MM.1S (cell line): ENCODE results near the gene CYP2J2.

Experiments used
- DNase-seq: peaks from one replicate; pipeline ENCODE4 v3.0.0-alpha.2; 2015
- H2AFZ ChIP-seq: fragments of 300-600 bp; sonication (generic); 2 replicates; pipeline ENCODE4 v1.6.0; 2016; ENCODE audit warnings: antibody characterized with exemption, low read length
- H3F3A ChIP-seq: fragments of 300-600 bp; sonication (generic); 2 replicates; pipeline ENCODE4 v1.6.1; 2016; ENCODE audit warnings: mild to moderate bottlenecking, antibody characterized with exemption, low read length, moderate library complexity, mixed read lengths; ENCODE audit not compliant: insufficient read depth
- H3K27ac ChIP-seq: fragments of 300-600 bp; sonication (generic); 2 replicates; pipeline ENCODE4 v1.5.1; 2016; ENCODE audit warnings: mild to moderate bottlenecking, low read length
- H3K27me3 ChIP-seq: fragments of 300-600 bp; sonication (generic); replicated peaks from 2 replicates; pipeline ENCODE4 v1.6.0; 2016; ENCODE audit warnings: low read length; ENCODE audit not compliant: insufficient read depth
- H3K36me3 ChIP-seq: fragments of 300-600 bp; sonication (generic); replicated peaks from 2 replicates; pipeline ENCODE4 v1.6.1; 2016; ENCODE audit warnings: mild to moderate bottlenecking, low read length, mixed read lengths; ENCODE audit not compliant: insufficient read depth
- H3K4me1 ChIP-seq: fragments of 300-600 bp; sonication (generic); 2 replicates; pipeline ENCODE4 v1.6.1; 2016; ENCODE audit warnings: low read length, mixed read lengths
- H3K4me2 ChIP-seq: fragments of 300-600 bp; sonication (generic); 2 replicates; pipeline ENCODE4 v1.6.0; 2016; ENCODE audit warnings: low read depth, low read length
- H3K4me3 ChIP-seq: fragments of 300-600 bp; sonication (generic); 2 replicates; pipeline ENCODE4 v1.5.1; 2016; ENCODE audit warnings: low read length, mixed read lengths
- H3K79me2 ChIP-seq: fragments of 300-600 bp; sonication (generic); 2 replicates; pipeline ENCODE4 v1.6.1; 2016; ENCODE audit warnings: mixed run types, low read length, mixed read lengths
- H3K9ac ChIP-seq: fragments of 300-600 bp; sonication (generic); 2 replicates; pipeline ENCODE4 v1.6.1; 2016; ENCODE audit warnings: low read length, mixed read lengths
- H3K9me2 ChIP-seq: fragments of 300-600 bp; sonication (generic); replicated peaks from 2 replicates; pipeline ENCODE4 v1.6.1; 2016; ENCODE audit warnings: mild to moderate bottlenecking, low read length, mixed read lengths; ENCODE audit not compliant: insufficient read depth
- H3K9me3 ChIP-seq: fragments of 300-600 bp; sonication (generic); replicated peaks from 2 replicates; pipeline ENCODE4 v1.6.1; 2016; ENCODE audit warnings: mild to moderate bottlenecking, low read length, mixed read lengths; ENCODE audit not compliant: insufficient read depth
- H4K20me1 ChIP-seq: fragments of 300-600 bp; sonication (generic); 2 replicates; pipeline ENCODE4 v1.6.1; 2016; ENCODE audit warnings: mild to moderate bottlenecking, low read length, moderate library complexity, mixed read lengths; ENCODE audit not compliant: insufficient read depth
- CTCF ChIP-seq: fragments of 300-600 bp; sonication (generic); IDR thresholded peaks from 2 replicates; pipeline ENCODE4 v1.5.1; 2016; ENCODE audit warnings: antibody characterized with exemption, low read length, mixed read lengths
- EZH2 ChIP-seq: fragments of 300-600 bp; sonication (generic); optimal IDR thresholded peaks from 2 replicates; pipeline ENCODE3; 2017; ENCODE audit warnings: low read depth, mild to moderate bottlenecking, antibody characterized with exemption, low read length, mixed read lengths
- EZH2phosphoT487 ChIP-seq: fragments of 300-600 bp; sonication (generic); IDR thresholded peaks from 2 replicates; pipeline ENCODE4 v1.6.1; 2018; ENCODE audit warnings: antibody characterized with exemption, low read length

CYP2J2 gene

GRCh38 chr1:59892841-59893811, 33.4 kb downstream of the CYP2J2 start:
- H4K20me1 ChIP-seq = no peaks in the 10 kb centered on the region
- peaks cover 4% of the 10 kb centered on the region; the same call in 1 of the 2 replicates for H3K4me1 ChIP-seq
- H3K36me3 ChIP-seq = no peaks in the 10 kb centered on the region
- H3K79me2 ChIP-seq = no peaks in the 10 kb centered on the region
- no peak for TF ChIP-seq CTCF
- H3K9ac ChIP-seq = no peak overlapping the region
- H3K27ac ChIP-seq = no peak overlapping the region
- H3K9me2 ChIP-seq = no peaks in the 10 kb centered on the region
- H2AFZ ChIP-seq = no peak overlapping the region
- no peak overlapping the region for H3K4me2 ChIP-seq
- no peaks in the 10 kb centered on the region for H3F3A ChIP-seq
- no peak overlapping the region for H3K4me3 ChIP-seq
- H3K9me3 ChIP-seq = no peaks in the 10 kb centered on the region
- no peak for DNase-seq
- H3K27me3 ChIP-seq = no peaks in the 10 kb centered on the region

- H2AFZ ChIP-seq = peak overlapping the region; percentile 14; the same call in 1 of the 2 replicates
- no peaks in the 10 kb centered on the region for H3K27me3 ChIP-seq
- H3K9me2 ChIP-seq = no peaks in the 10 kb centered on the region
- H3K4me3 ChIP-seq = no peak overlapping the region
- H3K4me1 ChIP-seq = peaks cover 17% of the 10 kb centered on the region
- H3K79me2 ChIP-seq = no peaks in the 10 kb centered on the region
- TF ChIP-seq EZH2phosphoT487 (no peak), CTCF (no peak)
- no peaks in the 10 kb centered on the region for H3K9me3 ChIP-seq
- H3K9ac ChIP-seq = no peak overlapping the region
- no peaks in the 10 kb centered on the region for H3K36me3 ChIP-seq
- no peak overlapping the region for H3K27ac ChIP-seq
- H4K20me1 ChIP-seq = no peaks in the 10 kb centered on the region
- no peaks in the 10 kb centered on the region for H3F3A ChIP-seq
- peak; percentile 9 for DNase-seq
- peak overlapping the region; percentile 25 for H3K4me2 ChIP-seq
These were observed 41.3 kb downstream of the CYP2J2 start for GRCh38 chr1:59885160-59885832.

GRCh38 chr1:59880735-59881134, 45.8 kb downstream of the CYP2J2 start:
- no peaks in the 10 kb centered on the region for H3K27me3 ChIP-seq
- no peak overlapping the region for H2AFZ ChIP-seq
- H3K4me3 ChIP-seq = no peak overlapping the region
- TF ChIP-seq CTCF = no peak
- no peak for TF ChIP-seq EZH2phosphoT487
- no peak for TF ChIP-seq EZH2
- no peak for DNase-seq
- H3K9me3 ChIP-seq = no peaks in the 10 kb centered on the region
- no peaks in the 10 kb centered on the region for H3F3A ChIP-seq
- H3K4me2 ChIP-seq = no peak overlapping the region
- H3K79me2 ChIP-seq = no peaks in the 10 kb centered on the region
- H3K4me1 ChIP-seq = peaks cover 13% of the 10 kb centered on the region
- H3K27ac ChIP-seq = no peak overlapping the region
- no peaks in the 10 kb centered on the region for H3K9me2 ChIP-seq
- H3K36me3 ChIP-seq = no peaks in the 10 kb centered on the region
- H3K9ac ChIP-seq = no peak overlapping the region
- no peaks in the 10 kb centered on the region for H4K20me1 ChIP-seq
